Right lobe of liver (tissue), 4 donors: ENCODE data around the gene TSC22D4.

Source experiments
- POLR2A ChIP-seq: fragments of 450-650 bp; IDR thresholded peaks from one replicate; pipeline ENCODE4 v1.6.1; 2017; ENCODE audit warnings: antibody characterized with exemption, mild to moderate bottlenecking
- TF ChIP-seq, protein P1 (sequence below), 4 donors: fragments of 200-600 bp in 3 of 4; fragments of 450-650 bp in 1 of 4; IDR thresholded peaks; one replicate each; pipeline versions ENCODE4 v1.5.1 to v1.8.0; 2016 to 2022; ENCODE audit warnings: antibody characterized with exemption in 4 of 4, mild to moderate bottlenecking in 2 of 4
- donor health status: DM: no; HTN: no; CAD: no.
- donor health status: DM: no; HTN: no; CAD: no.
- donor health status: DM: no; HTN: yes; CAD: no.

DNA sequence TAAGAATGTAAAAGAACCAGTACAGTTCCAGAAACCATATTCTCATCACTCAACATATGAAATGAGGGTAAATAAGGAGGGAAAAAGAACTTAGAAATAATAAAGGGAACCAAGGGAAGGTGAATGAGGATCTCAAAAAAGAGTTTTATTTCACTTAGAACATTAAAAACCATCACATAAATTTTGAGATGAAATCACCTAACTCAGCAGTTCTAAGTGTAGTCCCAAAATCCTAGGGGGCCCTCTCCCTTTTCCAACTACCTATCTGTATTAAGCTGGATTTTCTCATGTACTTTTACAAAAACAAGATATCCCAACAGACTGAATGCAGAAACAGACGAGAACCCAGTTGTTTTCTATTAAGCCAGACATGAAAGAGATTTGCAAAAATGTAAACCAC, 53.7 kb downstream of the TSC22D4 start:
- TF ChIP-seq, protein P1, sequence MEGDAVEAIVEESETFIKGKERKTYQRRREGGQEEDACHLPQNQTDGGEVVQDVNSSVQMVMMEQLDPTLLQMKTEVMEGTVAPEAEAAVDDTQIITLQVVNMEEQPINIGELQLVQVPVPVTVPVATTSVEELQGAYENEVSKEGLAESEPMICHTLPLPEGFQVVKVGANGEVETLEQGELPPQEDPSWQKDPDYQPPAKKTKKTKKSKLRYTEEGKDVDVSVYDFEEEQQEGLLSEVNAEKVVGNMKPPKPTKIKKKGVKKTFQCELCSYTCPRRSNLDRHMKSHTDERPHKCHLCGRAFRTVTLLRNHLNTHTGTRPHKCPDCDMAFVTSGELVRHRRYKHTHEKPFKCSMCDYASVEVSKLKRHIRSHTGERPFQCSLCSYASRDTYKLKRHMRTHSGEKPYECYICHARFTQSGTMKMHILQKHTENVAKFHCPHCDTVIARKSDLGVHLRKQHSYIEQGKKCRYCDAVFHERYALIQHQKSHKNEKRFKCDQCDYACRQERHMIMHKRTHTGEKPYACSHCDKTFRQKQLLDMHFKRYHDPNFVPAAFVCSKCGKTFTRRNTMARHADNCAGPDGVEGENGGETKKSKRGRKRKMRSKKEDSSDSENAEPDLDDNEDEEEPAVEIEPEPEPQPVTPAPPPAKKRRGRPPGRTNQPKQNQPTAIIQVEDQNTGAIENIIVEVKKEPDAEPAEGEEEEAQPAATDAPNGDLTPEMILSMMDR (IDR thresholded peaks at IDR 0.05): no peak
- TF ChIP-seq POLR2A: no peak
